IMR-90 (cell line): Measurements from ENCODE around the gene WDR13. TPM values are rescaled to one million over a fixed set of nuclear protein-coding genes. Genes with fewer than 3 reads are reported as not detected.

Source experiments
- ATAC-seq: fragments of 200-7000 bp; cut with Tn5 transposase; 2 replicates; pipeline ENCODE4 v1.9.1; 2020; ENCODE audit warnings: low read depth, mild to moderate bottlenecking, moderate library complexity
- BruUV-seq: library from RNA; stranded (reverse); fragments of 400-500 nt; replicated peaks from 2 replicates; lab custom pipeline; 2021; lab: Mats Ljungman, UMichigan
- CTCF ChIA-PET: fragments of 300-600 bp; formaldehyde crosslinking; extraction: SDS; loops from one replicate; lab custom pipeline; 2021; ENCODE audit warnings: antibody characterized with exemption; lab: Yijun Ruan, JAX
- POLR2A ChIA-PET: fragments of 300-600 bp; sonication (Branson Sonifier 250); formaldehyde crosslinking; loops from one replicate; lab custom pipeline; 2022; ENCODE audit warnings: antibody characterized with exemption; ENCODE audit not compliant: unreplicated experiment; lab: Charles Lee
- DNase-seq: peaks from one replicate; pipeline ENCODE4 v3.0.0; 2013
- H2AFZ ChIP-seq: replicated peaks from 2 replicates; pipeline ENCODE3; 2013; ENCODE audit warnings: low read length, mild to moderate bottlenecking; ENCODE audit not compliant: poor library complexity
- H2AK5ac ChIP-seq: 2 replicates; pipeline ENCODE4 v1.6.1; 2013; ENCODE audit warnings: low read depth, low read length, inconsistent platforms
- H2AK9ac ChIP-seq: replicated peaks from 2 replicates; pipeline ENCODE3; 2013; ENCODE audit warnings: mild to moderate bottlenecking, low read depth, low read length, moderate library complexity; ENCODE audit not compliant: poor library complexity
- H2BK120ac ChIP-seq: 2 replicates; pipeline ENCODE4 v1.6.1; 2013; ENCODE audit warnings: low read depth, low read length, inconsistent platforms
- H2BK15ac ChIP-seq: 3 replicates; pipeline ENCODE4 v1.6.1; 2013; ENCODE audit warnings: low read depth, low read length, inconsistent platforms
- H2BK20ac ChIP-seq: 2 replicates; pipeline ENCODE4 v1.6.1; 2013; ENCODE audit warnings: low read depth, mild to moderate bottlenecking, inconsistent platforms, low read length, moderate library complexity
- H2BK5ac ChIP-seq: 2 replicates; pipeline ENCODE4 v1.6.1; 2013; ENCODE audit warnings: mild to moderate bottlenecking, low read depth, low read length, inconsistent platforms; ENCODE audit not compliant: poor library complexity, severe bottlenecking
- H3K14ac ChIP-seq: replicated peaks from 2 replicates; pipeline ENCODE4 v1.6.1; 2013; ENCODE audit warnings: low read depth, low read length, inconsistent platforms
- H3K18ac ChIP-seq: 2 replicates; pipeline ENCODE4 v1.6.1; 2013; ENCODE audit warnings: low read depth, low read length, control low read depth
- H3K23ac ChIP-seq: 2 replicates; pipeline ENCODE4 v1.6.1; 2013; ENCODE audit warnings: low read depth, low read length, inconsistent platforms
- H3K27ac ChIP-seq: 2 replicates; pipeline ENCODE4 v1.5.1; 2013; ENCODE audit warnings: mild to moderate bottlenecking, control low read depth, low read length; ENCODE audit not compliant: insufficient read depth
- H3K27me3 ChIP-seq: 2 replicates; pipeline ENCODE4 v1.6.1; 2013; ENCODE audit warnings: low read length; ENCODE audit not compliant: control insufficient read depth, insufficient read depth
- H3K36me3 ChIP-seq: 2 replicates; pipeline ENCODE4 v1.6.1; 2013; ENCODE audit warnings: low read length, mixed read lengths; ENCODE audit not compliant: control insufficient read depth, insufficient read depth
- H3K4ac ChIP-seq: 2 replicates; pipeline ENCODE4 v1.6.1; 2013; ENCODE audit warnings: low read depth, low read length, inconsistent platforms
- H3K4me1 ChIP-seq: 2 replicates; pipeline ENCODE4 v1.6.1; 2013; ENCODE audit warnings: low read length, mixed read lengths; ENCODE audit not compliant: control insufficient read depth, insufficient read depth
- H3K4me2 ChIP-seq: 2 replicates; pipeline ENCODE4 v1.6.1; 2013; ENCODE audit warnings: low read depth, mild to moderate bottlenecking, control low read depth, low read length, moderate library complexity
- H3K4me3 ChIP-seq: 2 replicates; pipeline ENCODE4 v1.5.1; 2013; ENCODE audit warnings: low read depth, mild to moderate bottlenecking, control low read depth, low read length, moderate library complexity; ENCODE audit not compliant: insufficient read depth
- H3K56ac ChIP-seq: 2 replicates; pipeline ENCODE4 v1.6.1; 2013; ENCODE audit warnings: low read length, inconsistent platforms; ENCODE audit not compliant: insufficient read depth; ENCODE audit errors: extremely low read depth
- H3K79me1 ChIP-seq, 2 experiments: 2 replicates each; pipeline ENCODE4 v1.6.1; 2013; ENCODE audit warnings: low read length in 2 of 2, inconsistent platforms in 1 of 2, low read depth in 1 of 2
- H3K9ac ChIP-seq: 2 replicates; pipeline ENCODE4 v1.6.1; 2013; ENCODE audit warnings: low read depth, low read length, control low read depth
- H3K9me1 ChIP-seq: 2 replicates; pipeline ENCODE4 v1.6.1; 2013; ENCODE audit warnings: low read length, inconsistent platforms; ENCODE audit not compliant: insufficient read depth
- H3K9me3 ChIP-seq: 2 replicates; pipeline ENCODE4 v1.6.1; 2013; ENCODE audit warnings: low read length; ENCODE audit not compliant: control insufficient read depth, insufficient read depth
- H4K20me1 ChIP-seq: 2 replicates; pipeline ENCODE4 v1.6.1; 2013; ENCODE audit warnings: low read length, inconsistent platforms; ENCODE audit not compliant: insufficient read depth
- H4K5ac ChIP-seq: 2 replicates; pipeline ENCODE4 v1.6.1; 2013; ENCODE audit warnings: mild to moderate bottlenecking, low read depth, low read length, control low read depth
- H4K8ac ChIP-seq, 2 experiments: 2 replicates each; pipeline ENCODE4 v1.6.1; 2013; ENCODE audit warnings: low read depth in 2 of 2, low read length in 2 of 2, control low read depth in 1 of 2, inconsistent platforms in 1 of 2
- H4K91ac ChIP-seq: 2 replicates; pipeline ENCODE4 v1.6.1; 2013; ENCODE audit warnings: low read depth, low read length, inconsistent platforms; ENCODE audit not compliant: insufficient read depth
- BHLHE40 ChIP-seq: fragments of 150-350 bp; IDR thresholded peaks from 2 replicates; pipeline ENCODE4 v1.6.1; 2016; ENCODE audit warnings: mild to moderate bottlenecking, low read depth, low read length
- CEBPB ChIP-seq: IDR thresholded peaks from 2 replicates; pipeline ENCODE4 v1.6.1; 2012; ENCODE audit warnings: low read depth, low read length, improper control_type of control experiment
- CHD1 ChIP-seq: IDR thresholded peaks from 2 replicates; pipeline ENCODE4 v1.6.1; 2012; ENCODE audit warnings: low read depth, low read length, improper control_type of control experiment
- FOS ChIP-seq: fragments of 150-350 bp; IDR thresholded peaks from 2 replicates; pipeline ENCODE4 v1.6.1; 2016; ENCODE audit warnings: low read depth, low read length
- MAFK ChIP-seq: IDR thresholded peaks from 2 replicates; pipeline ENCODE4 v1.6.1; 2012; ENCODE audit warnings: low read depth, low read length, improper control_type of control experiment
- MAZ ChIP-seq: IDR thresholded peaks from 2 replicates; pipeline ENCODE4 v1.6.1; 2012; ENCODE audit warnings: low read depth, mild to moderate bottlenecking, low read length, improper control_type of control experiment, moderate library complexity, borderline replicate concordance
- MXI1 ChIP-seq: IDR thresholded peaks from 2 replicates; pipeline ENCODE4 v1.6.1; 2012; ENCODE audit warnings: low read depth, mild to moderate bottlenecking, low read length, moderate library complexity, borderline replicate concordance
- NFE2L2 ChIP-seq: fragments of 150-350 bp; IDR thresholded peaks from 2 replicates; pipeline ENCODE4 v1.6.1; 2016; ENCODE audit warnings: low read depth, mild to moderate bottlenecking, low read length
- POLR2A ChIP-seq: IDR thresholded peaks from 2 replicates; pipeline ENCODE4 v1.6.1; 2012; ENCODE audit warnings: mild to moderate bottlenecking, low read depth, low read length
- RAD21 ChIP-seq: IDR thresholded peaks from 2 replicates; pipeline ENCODE4 v1.6.1; 2012; ENCODE audit warnings: low read length, improper control_type of control experiment
- RCOR1 ChIP-seq: IDR thresholded peaks from 2 replicates; pipeline ENCODE4 v1.6.1; 2012; ENCODE audit warnings: mild to moderate bottlenecking, low read length, improper control_type of control experiment; ENCODE audit not compliant: insufficient replicate concordance
- RFX5 ChIP-seq: IDR thresholded peaks from 2 replicates; pipeline ENCODE4 v1.8.0; 2012; ENCODE audit warnings: low read depth, mild to moderate bottlenecking, low read length, moderate library complexity
- SMC3 ChIP-seq: fragments of 150-350 bp; IDR thresholded peaks from 2 replicates; pipeline ENCODE4 v1.6.1; 2016; ENCODE audit warnings: low read depth, mild to moderate bottlenecking, antibody characterized with exemption, low read length, moderate library complexity
- WGBS, 2 experiments: methylation state at CpG; one replicate each; pipeline versions ENCODE4 v1.1.5 to v1.1.7; 2013; ENCODE audit warnings: missing lambda C conversion rate in 2 of 2; ENCODE audit not compliant: insufficient read length in 1 of 2; ENCODE audit errors: extremely low coverage in 2 of 2; 5-methylcytosine and 5-hydroxymethylcytosine counted together
- dilution Hi-C: fragments of 300-500 bp; cut with HindIII; formaldehyde crosslinking; loops from one replicate; pipeline ENCODE4 v1.14.3; 2018; ENCODE audit warnings: low sequenced_read_pairs; ENCODE audit not compliant: unreplicated experiment
- in situ Hi-C: fragments of 300-500 bp; cut with MboI; formaldehyde crosslinking; loops from 3 replicates; pipeline ENCODE4 v1.14.3; 2019; ENCODE audit warnings: low sequenced_read_pairs, inconsistent platforms, mixed read lengths
- intact Hi-C: fragments of 100-400 bp; cut with micrococcal nuclease; formaldehyde crosslinking; loops from 2 replicates; pipeline ENCODE4 v1.10.0; 2022
- polyA plus RNA-seq, 3 experiments: library from polyadenylated mRNA; depleted of rRNA; stranded (reverse); fragments of >200 nt; gene quantifications; 2 replicates each; pipeline ENCODE4 v1.2.3, GENCODE V29; 2012; ENCODE audit warnings: low replicate concordance in 1 of 3
- total RNA-seq: library from RNA; depleted of rRNA; stranded (reverse); fragments of >200 nt; gene quantifications from 2 replicates; pipeline ENCODE4 v1.2.3, GENCODE V29; 2012
- TF ChIP-seq, protein P1 (sequence below): fragments of 150-350 bp; IDR thresholded peaks from 2 replicates; pipeline ENCODE4 v1.6.1; 2017; ENCODE audit warnings: mild to moderate bottlenecking, antibody characterized with exemption, low read length, low read depth
- TF ChIP-seq, protein P2 (sequence below): conservative IDR thresholded peaks from 2 replicates; pipeline ENCODE4 v1.5.1; 2012; ENCODE audit warnings: mild to moderate bottlenecking, low read depth, low read length, improper control_type of control experiment
- TF ChIP-seq, protein P3 (sequence below): fragments of 150-350 bp; IDR thresholded peaks from 2 replicates; pipeline ENCODE4 v1.6.1; 2016; ENCODE audit warnings: low read depth, mild to moderate bottlenecking, low read length, moderate library complexity, borderline replicate concordance

Gene WDR13
- total and polyA plus RNA-seq, 2 of the 4 experiments (the other 2 are of a cell fraction), result 62.7 to 153 TPM

DNA sequence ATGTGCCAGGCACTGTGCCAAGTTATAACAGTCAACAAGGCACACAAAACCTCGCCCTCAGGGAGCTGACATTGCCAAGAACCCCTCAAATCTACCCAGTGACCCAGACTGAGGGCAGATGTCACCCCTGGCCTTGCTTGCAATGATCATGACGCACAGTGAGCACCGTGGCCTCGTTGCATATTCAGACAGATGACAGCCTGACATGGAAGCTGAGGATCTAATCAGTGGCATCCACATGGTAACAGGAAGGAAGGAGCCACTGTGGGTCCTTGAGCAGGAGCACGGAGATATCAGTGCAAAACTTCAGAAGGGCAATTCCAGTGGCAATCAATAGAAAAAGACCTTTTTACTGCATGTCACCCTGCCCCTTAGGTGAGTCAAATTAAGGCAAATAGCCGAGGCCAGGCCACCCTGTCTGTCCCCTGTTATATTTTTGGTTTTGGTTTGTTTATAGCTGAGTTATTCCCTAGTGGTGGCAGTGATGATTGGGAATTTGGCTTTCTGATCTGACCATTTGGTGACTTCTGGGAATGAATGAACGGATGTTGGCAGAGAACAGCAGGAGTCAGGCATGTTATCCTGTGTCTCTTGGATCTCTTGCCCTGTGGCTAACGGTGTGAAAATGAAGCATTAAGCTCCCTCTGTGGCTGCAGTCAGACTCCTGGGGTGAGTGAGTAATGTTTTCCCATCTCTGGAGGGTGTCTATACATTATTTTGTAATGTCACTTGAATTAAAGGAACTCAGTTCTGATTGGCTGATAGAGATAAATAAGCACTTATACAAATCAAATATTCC is 20.4 kb downstream of the WDR13 start:
- Histone ChIP-seq H4K20me1 (no peaks in the 10 kb centered on the region), H2BK5ac (no peak overlapping the region), H3K4me3 (no peak overlapping the region), H3K79me1 (no peaks in the 10 kb centered on the region), H4K91ac (no peak overlapping the region), H3K9me3 (no peaks in the 10 kb centered on the region), H3K56ac (no peak overlapping the region), H3K4me1 (no peaks in the 10 kb centered on the region), H3K36me3 (no peaks in the 10 kb centered on the region), H3K14ac (no peak overlapping the region), H2AK5ac (no peak overlapping the region), H3K9ac (no peak overlapping the region), H2BK20ac (no peak overlapping the region), H2AFZ (no peak overlapping the region), H4K5ac (no peak overlapping the region), H2BK120ac (no peak overlapping the region), H3K4me2 (no peak overlapping the region), H3K18ac (no peak overlapping the region), H2AK9ac (no peak overlapping the region), H3K4ac (no peak overlapping the region), H2BK15ac (no peak overlapping the region), H3K27me3 (no peaks in the 10 kb centered on the region), H3K23ac (no peak overlapping the region), H4K8ac (no peak overlapping the region), H3K9me1 (no peaks in the 10 kb centered on the region), H3K27ac (no peak overlapping the region)
- dilution Hi-C loops (no loop called here), in situ Hi-C loops (no loop called here), intact Hi-C loops (no loop called here)
- DNase-seq (no peak), ATAC-seq (no peak)
- TF ChIP-seq NFE2L2 (no peak), BHLHE40 (no peak), POLR2A (no peak), CEBPB (no peak), CHD1 (no peak), MAFK (no peak), RAD21 (no peak), SMC3 (no peak), FOS (no peak), RFX5 (no peak), MXI1 (no peak), RCOR1 (no peak), MAZ (no peak)
- TF ChIP-seq, protein P1, sequence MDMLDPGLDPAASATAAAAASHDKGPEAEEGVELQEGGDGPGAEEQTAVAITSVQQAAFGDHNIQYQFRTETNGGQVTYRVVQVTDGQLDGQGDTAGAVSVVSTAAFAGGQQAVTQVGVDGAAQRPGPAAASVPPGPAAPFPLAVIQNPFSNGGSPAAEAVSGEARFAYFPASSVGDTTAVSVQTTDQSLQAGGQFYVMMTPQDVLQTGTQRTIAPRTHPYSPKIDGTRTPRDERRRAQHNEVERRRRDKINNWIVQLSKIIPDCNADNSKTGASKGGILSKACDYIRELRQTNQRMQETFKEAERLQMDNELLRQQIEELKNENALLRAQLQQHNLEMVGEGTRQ, result no peak
- TF ChIP-seq, protein P2, sequence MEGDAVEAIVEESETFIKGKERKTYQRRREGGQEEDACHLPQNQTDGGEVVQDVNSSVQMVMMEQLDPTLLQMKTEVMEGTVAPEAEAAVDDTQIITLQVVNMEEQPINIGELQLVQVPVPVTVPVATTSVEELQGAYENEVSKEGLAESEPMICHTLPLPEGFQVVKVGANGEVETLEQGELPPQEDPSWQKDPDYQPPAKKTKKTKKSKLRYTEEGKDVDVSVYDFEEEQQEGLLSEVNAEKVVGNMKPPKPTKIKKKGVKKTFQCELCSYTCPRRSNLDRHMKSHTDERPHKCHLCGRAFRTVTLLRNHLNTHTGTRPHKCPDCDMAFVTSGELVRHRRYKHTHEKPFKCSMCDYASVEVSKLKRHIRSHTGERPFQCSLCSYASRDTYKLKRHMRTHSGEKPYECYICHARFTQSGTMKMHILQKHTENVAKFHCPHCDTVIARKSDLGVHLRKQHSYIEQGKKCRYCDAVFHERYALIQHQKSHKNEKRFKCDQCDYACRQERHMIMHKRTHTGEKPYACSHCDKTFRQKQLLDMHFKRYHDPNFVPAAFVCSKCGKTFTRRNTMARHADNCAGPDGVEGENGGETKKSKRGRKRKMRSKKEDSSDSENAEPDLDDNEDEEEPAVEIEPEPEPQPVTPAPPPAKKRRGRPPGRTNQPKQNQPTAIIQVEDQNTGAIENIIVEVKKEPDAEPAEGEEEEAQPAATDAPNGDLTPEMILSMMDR, result no peak
- TF ChIP-seq, protein P3, sequence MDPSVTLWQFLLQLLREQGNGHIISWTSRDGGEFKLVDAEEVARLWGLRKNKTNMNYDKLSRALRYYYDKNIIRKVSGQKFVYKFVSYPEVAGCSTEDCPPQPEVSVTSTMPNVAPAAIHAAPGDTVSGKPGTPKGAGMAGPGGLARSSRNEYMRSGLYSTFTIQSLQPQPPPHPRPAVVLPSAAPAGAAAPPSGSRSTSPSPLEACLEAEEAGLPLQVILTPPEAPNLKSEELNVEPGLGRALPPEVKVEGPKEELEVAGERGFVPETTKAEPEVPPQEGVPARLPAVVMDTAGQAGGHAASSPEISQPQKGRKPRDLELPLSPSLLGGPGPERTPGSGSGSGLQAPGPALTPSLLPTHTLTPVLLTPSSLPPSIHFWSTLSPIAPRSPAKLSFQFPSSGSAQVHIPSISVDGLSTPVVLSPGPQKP, result no peak
- POLR2A ChIA-PET, result no interaction called here
- 36% methylated on average over 3 of the region's 8 CpGs; no CpG with 5 or more reads in 1 of the 2 experiments for WGBS, 2 experiments
- BruUV-seq, result no TSS peak
- CTCF ChIA-PET, result no interaction called here
